Measurements from ENCODE around the gene UBN2. TPM values are rescaled to one million over a fixed set of nuclear protein-coding genes. Genes with fewer than 3 reads are reported as not detected.

Gene UBN2
- total and polyA plus RNA-seq, 2 of the 13 experiments (the other 11 are each of a cell fraction or from before 2014, with no cell fraction given), result 5.6 to 5.7 TPM

DNA sequence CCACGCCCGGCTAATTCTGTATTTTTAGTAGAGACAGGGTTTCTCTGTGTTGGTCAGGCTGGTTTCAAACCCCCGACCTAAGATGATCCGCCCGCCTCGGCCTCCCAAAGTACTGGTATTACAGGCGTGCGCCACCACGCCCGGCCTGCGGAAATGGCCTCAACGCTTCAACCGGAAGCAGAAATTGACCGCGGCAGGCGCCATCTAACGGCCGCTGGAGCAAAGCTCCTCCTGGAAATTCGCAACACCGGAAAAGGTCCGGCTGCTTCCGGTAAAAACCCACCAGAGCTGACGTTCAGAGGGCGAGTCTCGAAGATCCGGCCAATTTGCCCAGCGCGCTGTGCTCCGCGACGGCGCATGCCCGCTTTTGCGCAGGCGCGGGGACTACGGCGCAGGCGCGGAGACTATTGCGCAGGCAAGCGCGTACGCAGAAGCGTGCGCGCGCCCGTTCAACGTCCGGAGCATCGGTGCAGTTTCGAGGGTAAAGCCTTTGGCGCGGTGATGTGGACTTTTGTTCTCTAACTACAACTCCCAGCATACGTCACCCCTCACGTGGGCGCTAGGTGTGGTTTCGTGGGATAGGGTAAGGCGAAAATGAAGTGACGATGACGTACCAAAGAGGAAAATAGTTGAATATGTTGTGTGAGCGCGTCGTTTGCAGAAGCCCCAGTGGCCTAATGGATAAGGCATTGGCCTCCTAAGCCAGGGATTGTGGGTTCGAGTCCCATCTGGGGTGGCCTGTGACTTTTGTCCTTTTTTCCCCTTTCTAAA, 109.2 kb downstream of the UBN2 start (continued):
- TF ChIP-seq, protein P1, sequence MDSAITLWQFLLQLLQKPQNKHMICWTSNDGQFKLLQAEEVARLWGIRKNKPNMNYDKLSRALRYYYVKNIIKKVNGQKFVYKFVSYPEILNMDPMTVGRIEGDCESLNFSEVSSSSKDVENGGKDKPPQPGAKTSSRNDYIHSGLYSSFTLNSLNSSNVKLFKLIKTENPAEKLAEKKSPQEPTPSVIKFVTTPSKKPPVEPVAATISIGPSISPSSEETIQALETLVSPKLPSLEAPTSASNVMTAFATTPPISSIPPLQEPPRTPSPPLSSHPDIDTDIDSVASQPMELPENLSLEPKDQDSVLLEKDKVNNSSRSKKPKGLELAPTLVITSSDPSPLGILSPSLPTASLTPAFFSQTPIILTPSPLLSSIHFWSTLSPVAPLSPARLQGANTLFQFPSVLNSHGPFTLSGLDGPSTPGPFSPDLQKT (CRISPR knock-in tag; IDR thresholded peaks at IDR 0.05; ENCODE audit: borderline replicate concordance), result peak; percentile 85; the same call in 1 of the 2 replicates
- TF ChIP-seq HCFC1 (IDR thresholded peaks at IDR 0.05; ENCODE audit: low read depth, low read length) (peak; percentile 53), ZSCAN30 (CRISPR knock-in tag; IDR thresholded peaks at IDR 0.05) (no peak), ZFP90 (CRISPR knock-in tag; IDR thresholded peaks at IDR 0.05; ENCODE audit: borderline replicate concordance) (peak; percentile 85; the same call in 1 of the 2 replicates), KLF16 (CRISPR knock-in tag; IDR thresholded peaks at IDR 0.05) (peak in 1 of 2 experiments; percentile 92; a peak in 2 of 4 replicates), ZNF598 (CRISPR knock-in tag; IDR thresholded peaks at IDR 0.05; ENCODE audit: borderline replicate concordance) (peak; percentile 93; the same call in 1 of the 2 replicates), SOX13 (IDR thresholded peaks at IDR 0.05) (peak; percentile 17; the same call in 1 of the 2 replicates), SOX13 (CRISPR knock-in tag; conservative IDR thresholded peaks at IDR 0.05 in 1 of 2, IDR thresholded peaks at IDR 0.05 in 1 of 2) (peak in 1 of 2 experiments; percentile 39; a peak in 1 of 4 replicates), YEATS4 (CRISPR knock-in tag; IDR thresholded peaks at IDR 0.05; ENCODE audit: borderline replicate concordance) (peak; percentile 92), RARG (CRISPR knock-in tag; IDR thresholded peaks at IDR 0.05; ENCODE audit: low read depth) (0 out of 2 replicates have a peak, but pooled peaks have one; percentile 58), STAT5B (CRISPR knock-in tag; IDR thresholded peaks at IDR 0.05) (peak; percentile 81)
- TF ChIP-seq, protein P2, sequence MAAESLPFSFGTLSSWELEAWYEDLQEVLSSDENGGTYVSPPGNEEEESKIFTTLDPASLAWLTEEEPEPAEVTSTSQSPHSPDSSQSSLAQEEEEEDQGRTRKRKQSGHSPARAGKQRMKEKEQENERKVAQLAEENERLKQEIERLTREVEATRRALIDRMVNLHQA (CRISPR knock-in tag; IDR thresholded peaks at IDR 0.05), result no peak
- TF ChIP-seq, protein P3, sequence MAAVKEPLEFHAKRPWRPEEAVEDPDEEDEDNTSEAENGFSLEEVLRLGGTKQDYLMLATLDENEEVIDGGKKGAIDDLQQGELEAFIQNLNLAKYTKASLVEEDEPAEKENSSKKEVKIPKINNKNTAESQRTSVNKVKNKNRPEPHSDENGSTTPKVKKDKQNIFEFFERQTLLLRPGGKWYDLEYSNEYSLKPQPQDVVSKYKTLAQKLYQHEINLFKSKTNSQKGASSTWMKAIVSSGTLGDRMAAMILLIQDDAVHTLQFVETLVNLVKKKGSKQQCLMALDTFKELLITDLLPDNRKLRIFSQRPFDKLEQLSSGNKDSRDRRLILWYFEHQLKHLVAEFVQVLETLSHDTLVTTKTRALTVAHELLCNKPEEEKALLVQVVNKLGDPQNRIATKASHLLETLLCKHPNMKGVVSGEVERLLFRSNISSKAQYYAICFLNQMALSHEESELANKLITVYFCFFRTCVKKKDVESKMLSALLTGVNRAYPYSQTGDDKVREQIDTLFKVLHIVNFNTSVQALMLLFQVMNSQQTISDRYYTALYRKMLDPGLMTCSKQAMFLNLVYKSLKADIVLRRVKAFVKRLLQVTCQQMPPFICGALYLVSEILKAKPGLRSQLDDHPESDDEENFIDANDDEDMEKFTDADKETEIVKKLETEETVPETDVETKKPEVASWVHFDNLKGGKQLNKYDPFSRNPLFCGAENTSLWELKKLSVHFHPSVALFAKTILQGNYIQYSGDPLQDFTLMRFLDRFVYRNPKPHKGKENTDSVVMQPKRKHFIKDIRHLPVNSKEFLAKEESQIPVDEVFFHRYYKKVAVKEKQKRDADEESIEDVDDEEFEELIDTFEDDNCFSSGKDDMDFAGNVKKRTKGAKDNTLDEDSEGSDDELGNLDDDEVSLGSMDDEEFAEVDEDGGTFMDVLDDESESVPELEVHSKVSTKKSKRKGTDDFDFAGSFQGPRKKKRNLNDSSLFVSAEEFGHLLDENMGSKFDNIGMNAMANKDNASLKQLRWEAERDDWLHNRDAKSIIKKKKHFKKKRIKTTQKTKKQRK (IDR thresholded peaks at IDR 0.05; ENCODE audit: low read length), result no peak
- TF ChIP-seq, protein P4, sequence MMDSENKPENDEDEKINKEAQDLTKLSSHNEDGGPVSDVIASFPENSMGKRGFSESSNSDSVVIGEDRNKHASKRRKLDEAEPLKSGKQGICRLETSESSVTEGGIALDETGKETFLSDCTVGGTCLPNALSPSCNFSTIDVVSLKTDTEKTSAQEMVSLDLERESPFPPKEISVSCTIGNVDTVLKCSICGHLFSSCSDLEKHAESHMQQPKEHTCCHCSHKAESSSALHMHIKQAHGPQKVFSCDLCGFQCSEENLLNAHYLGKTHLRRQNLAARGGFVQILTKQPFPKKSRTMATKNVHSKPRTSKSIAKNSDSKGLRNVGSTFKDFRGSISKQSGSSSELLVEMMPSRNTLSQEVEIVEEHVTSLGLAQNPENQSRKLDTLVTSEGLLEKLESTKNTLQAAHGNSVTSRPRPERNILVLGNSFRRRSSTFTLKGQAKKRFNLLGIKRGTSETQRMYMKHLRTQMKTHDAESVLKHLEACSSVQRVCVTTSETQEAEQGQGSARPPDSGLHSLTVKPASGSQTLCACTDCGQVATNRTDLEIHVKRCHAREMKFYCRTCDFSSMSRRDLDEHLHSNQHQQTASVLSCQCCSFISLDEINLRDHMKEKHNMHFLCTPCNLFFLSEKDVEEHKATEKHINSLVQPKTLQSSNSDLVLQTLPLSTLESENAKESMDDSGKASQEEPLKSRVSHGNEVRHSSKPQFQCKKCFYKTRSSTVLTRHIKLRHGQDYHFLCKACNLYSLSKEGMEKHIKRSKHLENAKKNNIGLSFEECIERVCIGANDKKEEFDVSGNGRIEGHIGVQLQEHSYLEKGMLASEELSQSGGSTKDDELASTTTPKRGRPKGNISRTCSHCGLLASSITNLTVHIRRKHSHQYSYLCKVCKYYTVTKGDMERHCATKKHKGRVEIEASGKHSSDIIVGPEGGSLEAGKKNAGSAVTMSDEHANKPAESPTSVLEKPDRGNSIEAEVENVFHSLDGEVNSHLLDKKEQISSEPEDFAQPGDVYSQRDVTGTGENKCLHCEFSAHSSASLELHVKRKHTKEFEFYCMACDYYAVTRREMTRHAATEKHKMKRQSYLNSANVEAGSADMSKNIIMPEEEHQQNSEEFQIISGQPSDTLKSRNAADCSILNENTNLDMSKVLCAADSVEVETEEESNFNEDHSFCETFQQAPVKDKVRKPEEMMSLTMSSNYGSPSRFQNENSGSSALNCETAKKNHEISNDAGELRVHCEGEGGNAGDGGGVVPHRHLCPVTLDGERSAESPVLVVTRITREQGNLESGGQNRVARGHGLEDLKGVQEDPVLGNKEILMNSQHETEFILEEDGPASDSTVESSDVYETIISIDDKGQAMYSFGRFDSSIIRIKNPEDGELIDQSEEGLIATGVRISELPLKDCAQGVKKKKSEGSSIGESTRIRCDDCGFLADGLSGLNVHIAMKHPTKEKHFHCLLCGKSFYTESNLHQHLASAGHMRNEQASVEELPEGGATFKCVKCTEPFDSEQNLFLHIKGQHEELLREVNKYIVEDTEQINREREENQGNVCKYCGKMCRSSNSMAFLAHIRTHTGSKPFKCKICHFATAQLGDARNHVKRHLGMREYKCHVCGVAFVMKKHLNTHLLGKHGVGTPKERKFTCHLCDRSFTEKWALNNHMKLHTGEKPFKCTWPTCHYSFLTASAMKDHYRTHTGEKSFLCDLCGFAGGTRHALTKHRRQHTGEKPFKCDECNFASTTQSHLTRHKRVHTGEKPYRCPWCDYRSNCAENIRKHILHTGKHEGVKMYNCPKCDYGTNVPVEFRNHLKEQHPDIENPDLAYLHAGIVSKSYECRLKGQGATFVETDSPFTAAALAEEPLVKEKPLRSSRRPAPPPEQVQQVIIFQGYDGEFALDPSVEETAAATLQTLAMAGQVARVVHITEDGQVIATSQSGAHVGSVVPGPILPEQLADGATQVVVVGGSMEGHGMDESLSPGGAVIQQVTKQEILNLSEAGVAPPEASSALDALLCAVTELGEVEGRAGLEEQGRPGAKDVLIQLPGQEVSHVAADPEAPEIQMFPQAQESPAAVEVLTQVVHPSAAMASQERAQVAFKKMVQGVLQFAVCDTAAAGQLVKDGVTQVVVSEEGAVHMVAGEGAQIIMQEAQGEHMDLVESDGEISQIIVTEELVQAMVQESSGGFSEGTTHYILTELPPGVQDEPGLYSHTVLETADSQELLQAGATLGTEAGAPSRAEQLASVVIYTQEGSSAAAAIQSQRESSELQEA (CRISPR knock-in tag; IDR thresholded peaks at IDR 0.05; ENCODE audit: not compliant biosample characterization), result peak; percentile 61
